Stimulated activated CD8-positive, alpha-beta memory T cell treated with anti-CD3 and anti-CD28 coated beads, Interleukin-7, amount 100 ng/mL, for 48 hours (primary cell): Measurements from ENCODE around the gene COL19A1.

ENCODE experiments used
- DNase-seq, 2 donors: peaks; one replicate each; pipeline ENCODE4 v3.0.0-alpha.2; 2020; ENCODE audit warnings: low read depth in 1 of 2; ENCODE audit errors: extremely low read depth in 1 of 2

Gene COL19A1

GRCh38 chr6:70162972-70163371, 296.6 kb downstream of the COL19A1 start:
- no peak for DNase-seq

- no peak for DNase-seq
Observed at GRCh38 chr6:70163795-70164194, 297.4 kb downstream of the COL19A1 start.

GRCh38 chr6:70164556-70164955, 298.2 kb downstream of the COL19A1 start:
- no peak for DNase-seq

GRCh38 chr6:70166088-70166958, 300.0 kb downstream of the COL19A1 start:
- peak in 1 of 2 donors; percentile 7 for DNase-seq

GRCh38 chr6:70168681-70169377, 302.5 kb downstream of the COL19A1 start:
- DNase-seq: no peak

- no peak for DNase-seq
Observed at GRCh38 chr6:70171236-70171635, 304.9 kb downstream of the COL19A1 start.

GRCh38 chr6:70172252-70172651, 305.9 kb downstream of the COL19A1 start:
- no peak for DNase-seq

GRCh38 chr6:70175770-70176169, 309.4 kb downstream of the COL19A1 start:
- DNase-seq: no peak

GRCh38 chr6:70176842-70177550, 310.6 kb downstream of the COL19A1 start:
- DNase-seq: no peak

GRCh38 chr6:70180183-70180900, 314.0 kb downstream of the COL19A1 start:
- DNase-seq: no peak

- DNase-seq: no peak
Observed at GRCh38 chr6:70180901-70181599, 314.7 kb downstream of the COL19A1 start.

- DNase-seq: no peak
Observed at GRCh38 chr6:70183538-70183937, 317.2 kb downstream of the COL19A1 start.

GRCh38 chr6:70184723-70185122, 318.4 kb downstream of the COL19A1 start:
- no peak for DNase-seq

- no peak for DNase-seq
Observed at GRCh38 chr6:70186461-70186860, 320.1 kb downstream of the COL19A1 start.

GRCh38 chr6:70188202-70188601, 321.8 kb downstream of the COL19A1 start:
- no peak for DNase-seq

- no peak for DNase-seq
Observed at GRCh38 chr6:70194421-70194820, 328.1 kb downstream of the COL19A1 start.

- no peak for DNase-seq
Observed at GRCh38 chr6:70196531-70196930, 330.2 kb downstream of the COL19A1 start.

GRCh38 chr6:70198785-70199184, 332.4 kb downstream of the COL19A1 start:
- no peak for DNase-seq

GRCh38 chr6:70208235-70208790, 342.0 kb downstream of the COL19A1 start:
- DNase-seq: no peak

- DNase-seq: no peak
Observed at GRCh38 chr6:70210462-70210861, 344.1 kb downstream of the COL19A1 start.
